Lung (tissue), 12 donors: ENCODE results near the gene PLXNA2. TPM values are rescaled to one million over a fixed set of nuclear protein-coding genes. Genes with fewer than 3 reads are reported as not detected.

Source experiments
- ATAC-seq: fragments of 200-7000 bp; cut with Tn5 transposase; one replicate; pipeline ENCODE4 v1.9.1; 2020; ENCODE audit warnings: moderate number of reproducible peaks; ENCODE audit not compliant: insufficient read depth, low FRiP score
- DNase-seq, 3 donors: peaks; one replicate each; pipeline ENCODE4 v3.0.0-alpha.2; 2013 to 2017
- H3K27ac ChIP-seq, 2 donors: one replicate each; pipeline ENCODE4 v1.5.1; 2013; ENCODE audit warnings: mild to moderate bottlenecking in 2 of 2, moderate library complexity in 2 of 2, control low read depth in 1 of 2, inconsistent platforms in 1 of 2, low read depth in 1 of 2, low read length in 1 of 2
- H3K27me3 ChIP-seq, 3 donors: one replicate each; pipeline ENCODE4 v1.5.1; 2013; ENCODE audit warnings: low read length in 2 of 3; ENCODE audit not compliant: control insufficient read depth in 3 of 3, insufficient read depth in 3 of 3
- H3K36me3 ChIP-seq, 4 donors: one replicate each; pipeline ENCODE4 v1.5.1; 2013; ENCODE audit warnings: low read length in 4 of 4, mild to moderate bottlenecking in 1 of 4, moderate library complexity in 1 of 4; ENCODE audit not compliant: control insufficient read depth in 4 of 4, insufficient read depth in 4 of 4
- H3K4me1 ChIP-seq, 5 donors: one replicate each; pipeline ENCODE4 v1.5.1; 2013; ENCODE audit warnings: low read length in 5 of 5, mild to moderate bottlenecking in 2 of 5, moderate library complexity in 1 of 5; ENCODE audit not compliant: control insufficient read depth in 5 of 5, insufficient read depth in 5 of 5
- H3K4me3 ChIP-seq: one replicate; pipeline ENCODE4 v1.5.1; 2013; ENCODE audit warnings: mild to moderate bottlenecking, control low read depth, moderate library complexity
- H3K9ac ChIP-seq, 2 donors: one replicate each; pipeline ENCODE4 v1.5.1; 2013; ENCODE audit warnings: low read length in 2 of 2, control low read depth in 1 of 2; ENCODE audit not compliant: insufficient read depth in 1 of 2
- H3K9me3 ChIP-seq, 4 donors: one replicate each; pipeline ENCODE4 v1.5.1; 2013; ENCODE audit warnings: low read length in 3 of 4, mild to moderate bottlenecking in 1 of 4, moderate library complexity in 1 of 4; ENCODE audit not compliant: control insufficient read depth in 4 of 4, insufficient read depth in 3 of 4
- CTCF ChIP-seq: IDR thresholded peaks from 2 replicates; pipeline ENCODE4 v1.5.1; 2012; ENCODE audit warnings: mild to moderate bottlenecking; ENCODE audit errors: control extremely low read depth, extremely low read depth
- WGBS, 2 donors: extraction: QIAGEN DNeasy Blood & Tissue Kit; methylation state at CpG; one replicate each; pipeline ENCODE4 v1.1.7; 2013; 5-methylcytosine and 5-hydroxymethylcytosine counted together
- polyA plus RNA-seq, 2 donors: library from polyadenylated mRNA; stranded (reverse); fragments of 200-250 nt; gene quantifications; one replicate each; pipeline ENCODE4 v1.2.1, GENCODE V29; 2013
- total RNA-seq, 2 donors: library from RNA; depleted of rRNA in 1 of 2; stranded (reverse); fragments of >200 nt in 1 of 2; gene quantifications; one replicate each; pipeline ENCODE4 v1.2.1, GENCODE V29; 2014 to 2021
- donor health status: control.
- donor health status: control.
- donor health status: Bipolar disorder and iron deficiency.
- donor health status: healthy.
- donor health status: DM: yes; HTN: yes; CAD: no.

The PLXNA2 gene
- total and polyA plus RNA-seq, 4 donors: 13.2 to 118 (median 32.6) TPM

- ATAC-seq (peak; percentile 36), DNase-seq (peak in 2 of 3 donors; percentile 58 to 62)
- H3K27me3 ChIP-seq: no peaks in the 10 kb centered on the region
- H3K36me3 ChIP-seq: peaks cover 2 to 53% (median 22%) of the 10 kb centered on the region in 4 donors
- WGBS, 2 donors: 51 to 60% methylated on average over 4 of the region's 4 CpGs
- peaks cover 0 to 19% (median 0%) of the 10 kb centered on the region in 5 donors for H3K4me1 ChIP-seq
- peak; percentile 36 for TF ChIP-seq CTCF
- no peak overlapping the region for H3K4me3 ChIP-seq
- H3K9me3 ChIP-seq: no peaks in the 10 kb centered on the region
- H3K27ac ChIP-seq: no peak overlapping the region
- H3K9ac ChIP-seq: no peak overlapping the region
Measured at GRCh38 chr1:208093754-208094719, 150.1 kb downstream of the PLXNA2 start.

GRCh38 chr1:208093046-208093445 is 151.1 kb downstream of the PLXNA2 start:
- Histone ChIP-seq H3K9me3 (no peaks in the 10 kb centered on the region), H3K27me3 (no peaks in the 10 kb centered on the region), H3K9ac (no peak overlapping the region), H3K4me1 (peaks cover 0 to 19% (median 0%) of the 10 kb centered on the region in 5 donors), H3K27ac (no peak overlapping the region), H3K36me3 (peaks cover 2 to 53% (median 22%) of the 10 kb centered on the region in 4 donors), H3K4me3 (no peak overlapping the region)
- no peak for ATAC-seq
- no peak for DNase-seq
- WGBS, 2 donors: 67 to 82% methylated on average over 3 of the region's 3 CpGs
- no peak for TF ChIP-seq CTCF

- peak overlapping the region in 1 of 2 donors; percentile 21 for H3K27ac ChIP-seq
- H3K27me3 ChIP-seq: no peaks in the 10 kb centered on the region
- 74 to 75% methylated on average over 9 of the region's 9 CpGs for WGBS, 2 donors
- TF ChIP-seq CTCF: no peak
- no peaks in the 10 kb centered on the region for H3K9me3 ChIP-seq
- no peak overlapping the region for H3K4me3 ChIP-seq
- H3K4me1 ChIP-seq: peaks cover 3 to 33% (median 8%) of the 10 kb centered on the region in 5 donors
- peaks cover 2 to 44% (median 22%) of the 10 kb centered on the region in 4 donors for H3K36me3 ChIP-seq
- DNase-seq (peak; percentile 55 to 75 (median 64)), ATAC-seq (no peak)
- H3K9ac ChIP-seq: no peak overlapping the region
Measured at GRCh38 chr1:208090388-208091301, 153.5 kb downstream of the PLXNA2 start.
